Daoy (cell line): ENCODE results near the gene NLRP6. TPM values are rescaled to one million over a fixed set of nuclear protein-coding genes. Genes with fewer than 3 reads are reported as not detected.
A peak's percentile ranks its signal among the peaks of the same experiment; 100 is the strongest.

Experiments
- DNase-seq: peaks from one replicate; pipeline ENCODE4 v3.0.0-alpha.2; 2015; ENCODE audit warnings: low read depth
- total RNA-seq: library from RNA; depleted of rRNA; stranded (reverse); fragments of >200 nt; shearing (Covaris generic); gene quantifications from 2 replicates; pipeline ENCODE4 v1.2.3, GENCODE V29; 2014

NLRP6 gene
- total RNA-seq, 1 experiment from 2014 or later: not detected

- no peak for DNase-seq
Measured at GRCh38 chr11:281486-282161, 3.4 kb downstream of the NLRP6 start.

- DNase-seq: no peak
Measured at GRCh38 chr11:282171-282570, 4.0 kb downstream of the NLRP6 start.

DNA sequence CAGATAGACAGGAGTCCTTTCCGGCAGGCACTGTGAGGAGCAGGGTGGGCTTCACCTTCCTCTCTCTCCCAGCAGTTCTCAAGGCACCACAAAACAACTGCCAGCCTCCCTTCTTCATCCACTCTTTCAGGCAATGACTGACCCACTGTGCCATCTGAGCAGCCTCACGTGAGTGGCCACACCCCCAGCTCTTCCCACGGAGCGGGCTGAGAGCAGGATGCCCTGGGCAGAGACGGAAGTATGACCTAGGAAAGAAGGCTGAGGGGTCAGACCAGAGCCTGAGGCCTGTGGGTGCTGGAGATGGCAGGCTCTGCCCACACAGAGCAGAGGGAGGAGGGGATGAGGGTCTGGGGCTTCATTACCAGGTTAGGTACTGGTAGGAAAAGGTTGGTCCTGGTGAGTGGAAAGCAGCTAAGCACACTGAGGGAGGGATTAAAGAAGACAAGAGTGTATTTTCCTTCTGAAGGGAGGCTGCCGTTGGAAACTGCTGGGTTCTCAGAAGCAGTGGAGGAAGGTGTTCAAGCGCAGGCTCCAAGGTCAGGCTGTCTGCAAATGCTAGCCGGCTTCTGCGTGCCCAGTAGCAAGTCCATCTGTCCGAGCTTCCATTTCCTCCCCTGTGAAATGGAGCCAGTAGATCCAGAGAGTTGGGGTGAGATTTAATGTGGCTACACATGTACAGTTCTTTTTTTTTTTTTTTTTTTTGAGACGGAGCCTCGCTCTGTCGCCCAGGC is 4.6 kb downstream of the NLRP6 start:
- no peak for DNase-seq

DNA sequence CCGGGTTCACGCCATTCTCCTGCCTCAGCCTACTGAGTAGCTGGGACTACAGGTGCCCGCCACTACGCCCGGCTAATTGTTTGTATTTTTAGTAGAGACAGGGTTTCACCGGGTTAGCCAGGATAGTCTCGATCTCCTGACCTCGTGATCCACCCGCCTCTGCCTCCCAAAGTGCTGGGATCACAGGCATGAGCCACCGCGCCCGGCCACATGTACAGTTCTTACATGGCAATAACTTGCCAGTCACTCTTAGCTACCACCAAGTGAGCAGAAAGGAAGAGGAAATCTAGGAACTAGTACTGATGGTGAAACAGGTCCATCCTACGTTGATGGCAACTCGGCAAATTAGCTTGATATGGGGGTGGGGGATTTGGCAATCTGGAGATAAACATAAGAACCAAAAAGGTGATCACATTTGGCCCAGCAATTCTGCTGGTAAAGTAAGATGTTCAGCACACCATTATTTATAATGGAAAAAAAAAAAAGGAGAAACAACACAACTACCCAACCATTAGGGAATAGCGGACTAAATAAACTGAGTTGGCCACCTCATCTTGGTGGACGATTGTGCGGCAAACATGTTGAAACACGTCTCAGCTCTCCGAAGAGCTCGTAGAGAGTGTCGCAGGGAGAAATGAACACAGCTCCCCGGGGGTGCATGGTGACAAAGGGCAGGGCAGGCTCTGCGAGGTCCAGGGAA is 5.3 kb downstream of the NLRP6 start:
- no peak for DNase-seq

DNA sequence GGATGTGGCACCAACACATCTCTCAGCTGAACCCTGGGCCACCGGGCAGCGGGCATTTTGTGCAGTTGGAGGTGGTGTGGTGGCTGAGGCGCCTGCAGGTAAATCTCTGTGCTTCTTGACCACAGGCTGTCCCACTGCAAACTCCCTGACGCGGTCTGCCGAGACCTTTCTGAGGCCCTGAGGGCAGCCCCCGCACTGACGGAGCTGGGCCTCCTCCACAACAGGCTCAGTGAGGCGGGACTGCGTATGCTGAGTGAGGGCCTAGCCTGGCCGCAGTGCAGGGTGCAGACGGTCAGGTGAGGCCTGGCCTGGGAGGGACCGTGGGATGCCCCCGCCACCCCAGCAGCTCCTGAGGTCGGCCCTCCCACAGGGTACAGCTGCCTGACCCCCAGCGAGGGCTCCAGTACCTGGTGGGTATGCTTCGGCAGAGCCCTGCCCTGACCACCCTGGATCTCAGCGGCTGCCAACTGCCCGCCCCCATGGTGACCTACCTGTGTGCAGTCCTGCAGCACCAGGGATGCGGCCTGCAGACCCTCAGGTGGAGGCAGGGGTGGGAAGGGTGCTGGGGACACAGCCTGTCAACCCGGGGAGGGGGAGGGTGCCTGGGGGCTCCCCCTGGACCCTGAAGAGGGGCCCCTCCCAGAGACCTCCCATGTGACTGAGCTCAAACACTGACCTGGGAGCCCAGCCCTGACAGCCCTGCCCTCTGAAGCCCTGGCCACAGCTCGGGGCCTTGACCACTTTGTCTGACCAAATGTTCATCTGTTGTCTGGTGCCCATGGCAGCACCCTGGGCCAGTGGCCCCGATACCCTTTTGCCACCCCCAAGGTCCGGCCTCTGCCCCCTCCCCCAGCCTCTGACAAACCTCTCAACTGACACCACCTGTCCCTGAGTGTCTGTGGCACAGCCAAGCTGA is 6.2 kb downstream of the NLRP6 start:
- DNase-seq: no peak

DNA sequence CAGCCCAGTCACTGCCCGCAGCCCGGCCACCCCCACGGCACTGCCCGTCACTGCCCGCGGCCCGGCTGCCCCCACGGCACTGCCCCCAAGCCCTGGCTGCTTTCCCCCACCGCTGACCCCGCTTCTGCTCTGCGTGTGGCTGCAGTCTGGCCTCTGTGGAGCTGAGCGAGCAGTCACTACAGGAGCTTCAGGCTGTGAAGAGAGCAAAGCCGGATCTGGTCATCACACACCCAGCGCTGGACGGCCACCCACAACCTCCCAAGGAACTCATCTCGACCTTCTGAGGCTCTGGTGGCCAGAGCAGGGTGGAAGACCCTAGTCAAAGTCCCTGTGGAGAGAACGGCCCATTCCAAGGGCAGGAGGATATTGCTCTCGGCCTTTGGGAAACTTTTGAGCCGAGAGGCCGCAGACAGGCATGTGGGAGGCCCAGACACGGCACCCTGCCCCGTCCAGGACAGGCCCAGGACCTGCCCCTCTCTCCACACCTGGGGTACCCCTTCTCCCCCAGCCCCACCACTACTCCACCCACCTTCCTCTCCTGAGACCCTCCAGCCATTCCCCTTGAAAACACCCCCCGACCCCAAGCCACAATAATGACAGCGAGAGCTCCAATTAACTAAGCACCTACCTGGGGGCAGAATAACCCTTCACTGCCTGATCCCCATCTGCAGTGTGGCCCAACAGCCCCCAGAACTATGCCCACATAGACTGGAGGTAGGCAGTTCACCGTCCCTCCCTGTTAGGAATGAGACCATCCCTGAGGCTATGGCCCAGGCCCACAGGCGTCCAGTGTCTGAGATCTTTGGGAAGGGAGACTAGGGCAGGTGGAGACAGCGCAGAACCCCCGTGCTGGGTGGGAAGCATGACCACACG is 7.0 kb downstream of the NLRP6 start:
- DNase-seq: peak; percentile 1

DNA sequence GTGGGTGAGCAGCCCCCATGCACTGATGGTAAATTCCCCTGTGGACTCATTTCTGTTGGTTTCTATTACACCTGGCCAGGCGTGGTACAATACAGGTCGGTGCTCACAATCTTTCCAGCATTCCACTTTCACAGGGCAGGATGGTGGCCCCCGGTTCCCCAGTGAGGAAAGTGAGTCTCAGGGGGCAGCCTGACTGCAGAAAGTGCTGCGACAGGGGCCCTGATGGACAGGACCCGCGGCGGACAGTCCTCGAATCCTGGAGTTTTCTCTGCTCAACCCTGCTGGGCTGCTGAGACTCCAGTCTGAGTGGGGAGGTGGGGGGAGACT is 7.7 kb downstream of the NLRP6 start:
- DNase-seq: no peak

GRCh38 chr11:286977-287820 is 9.0 kb downstream of the NLRP6 start:
- peak; percentile 6 for DNase-seq

DNA sequence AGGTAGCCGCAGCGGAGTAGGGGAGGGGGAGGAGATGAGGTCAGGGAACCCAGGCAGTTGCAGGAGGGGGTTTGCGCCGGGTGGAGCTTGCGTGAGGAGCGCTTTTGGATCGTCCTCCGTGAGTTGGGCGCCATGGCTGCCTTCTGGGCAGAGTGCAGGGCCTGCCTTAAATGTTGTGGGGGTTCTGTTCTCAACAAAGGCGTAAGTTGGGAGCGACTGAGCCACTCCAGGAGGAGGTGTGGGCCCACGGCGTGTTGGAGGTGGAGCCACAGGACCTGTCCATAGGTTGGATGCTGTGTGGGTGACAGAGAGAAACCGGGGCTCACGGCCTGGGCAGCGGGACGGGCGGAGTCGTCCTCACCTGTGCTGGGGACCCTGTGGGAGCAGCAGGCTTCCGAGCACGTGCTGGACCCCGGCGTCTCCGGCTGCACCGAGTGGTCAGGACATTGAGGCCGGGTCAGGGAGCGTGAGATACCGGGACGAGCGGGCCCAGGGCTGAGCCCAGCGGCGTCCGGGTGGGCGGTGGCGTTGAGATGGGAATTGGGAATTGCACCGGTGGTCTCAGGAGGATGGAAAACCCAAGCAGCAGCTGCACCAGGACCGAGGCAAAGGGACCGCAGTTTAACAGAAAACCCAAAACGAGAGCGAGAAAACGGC is 9.7 kb downstream of the NLRP6 start:
- DNase-seq: peak; percentile 8

GRCh38 chr11:288478-289397 is 10.5 kb downstream of the NLRP6 start, which contains the start of gene PGGHG:
Gene PGGHG, plus strand, starts transcription at chr11:289126. Its CDS starts 691 bp downstream, at chr11:289817.
- DNase-seq: peak; percentile 53

DNA sequence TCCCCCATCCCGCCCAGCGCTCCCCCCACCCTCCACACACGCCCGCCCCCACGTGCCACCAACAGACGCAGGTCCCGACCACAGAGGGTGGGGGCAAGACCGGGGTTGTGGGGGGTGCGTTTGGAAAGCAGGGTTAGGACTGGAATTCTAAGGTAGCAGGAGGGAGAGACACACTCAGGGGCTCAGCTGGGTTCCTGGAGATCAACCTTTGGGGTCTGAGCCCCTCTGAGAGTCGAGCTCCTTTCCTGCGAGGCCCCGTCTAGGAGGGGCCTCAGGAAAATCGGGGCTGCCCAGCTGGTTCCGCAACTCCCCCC is 11.1 kb downstream of the NLRP6 start:
- no peak for DNase-seq

GRCh38 chr11:289712-290620 is 11.8 kb downstream of the NLRP6 start:
- DNase-seq: no peak

DNA sequence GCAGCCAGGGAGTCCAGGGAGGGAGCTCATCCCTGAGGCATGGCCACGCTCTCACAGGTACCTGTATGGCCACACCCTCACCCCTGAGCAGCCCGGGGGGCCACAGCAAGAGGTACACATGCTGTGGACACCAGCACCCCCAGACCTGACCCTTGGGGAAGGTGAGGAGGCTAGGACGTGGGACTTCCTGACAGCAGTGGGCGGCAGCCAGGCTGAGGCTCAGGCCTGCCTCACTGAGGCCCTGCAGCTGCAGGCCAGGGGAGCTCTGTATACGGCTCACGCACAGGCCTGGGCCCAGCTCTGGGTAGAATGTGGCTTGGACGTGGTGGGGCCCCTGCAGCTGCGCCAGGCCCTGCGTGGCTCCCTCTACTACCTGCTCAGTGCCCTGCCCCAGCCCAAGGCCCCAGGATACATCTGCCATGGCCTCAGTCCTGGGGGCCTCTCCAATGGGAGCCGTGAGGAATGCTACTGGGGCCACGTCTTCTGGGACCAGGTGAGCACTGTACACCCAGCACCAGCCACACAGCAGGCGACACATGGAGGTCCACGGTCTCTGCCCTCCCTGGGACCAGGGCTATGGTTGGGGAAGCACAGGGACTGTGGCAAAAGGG is 12.5 kb downstream of the NLRP6 start:
- DNase-seq: no peak

DNA sequence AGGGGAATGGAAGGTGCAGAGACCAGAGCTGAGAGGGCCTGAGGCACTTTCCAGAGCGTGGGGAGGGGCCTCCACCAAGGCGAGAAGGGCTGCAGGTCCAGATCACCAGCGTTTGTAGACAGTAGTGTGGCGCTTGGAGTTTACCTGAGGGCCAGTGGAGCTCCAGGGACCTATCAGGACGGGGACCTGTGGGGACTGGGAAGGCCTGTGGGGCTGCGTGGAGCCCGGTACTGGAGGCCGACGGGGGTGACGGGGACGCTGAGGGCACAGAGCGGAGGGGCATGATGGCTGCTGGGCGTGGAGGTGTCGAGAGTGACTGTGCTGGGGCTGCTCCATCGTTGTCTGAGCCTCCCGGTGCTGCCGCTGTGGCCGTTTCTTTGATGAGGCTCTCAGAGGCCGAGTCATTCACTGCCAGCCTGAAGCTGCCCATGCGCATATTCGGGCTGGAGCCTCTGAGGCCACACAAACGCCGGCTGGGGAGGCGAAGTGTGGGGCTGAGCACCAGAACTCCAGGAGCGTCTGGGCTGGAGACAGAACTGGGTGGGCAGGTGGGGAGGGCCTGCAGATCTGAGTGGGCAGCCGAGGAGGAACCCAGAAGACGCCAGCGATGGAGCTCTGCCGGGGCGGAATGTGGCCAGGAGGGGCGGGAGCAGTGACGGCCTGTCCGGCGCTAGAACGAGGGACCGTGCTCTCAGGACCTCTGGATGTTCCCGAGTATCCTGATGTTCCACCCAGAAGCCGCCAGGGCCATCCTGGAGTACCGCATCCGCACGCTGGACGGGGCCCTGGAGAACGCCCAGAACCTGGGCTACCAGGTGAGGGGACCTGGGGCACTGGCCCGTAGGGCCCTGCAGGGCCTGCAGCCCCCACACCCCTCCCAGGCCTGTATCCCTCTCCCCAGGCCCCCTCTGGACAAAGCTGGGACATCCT is 13.3 kb downstream of the NLRP6 start:
- no peak for DNase-seq

GRCh38 chr11:292211-293121 is 14.3 kb downstream of the NLRP6 start:
- no peak for DNase-seq
